Forelimb muscle (tissue), 1 donor: Measurements from ENCODE around the gene GARNL3. TPM values are rescaled to one million over a fixed set of nuclear protein-coding genes. Genes with fewer than 3 reads are reported as not detected.

Experiments
- DNase-seq: peaks from one replicate; pipeline ENCODE4 v3.0.0-alpha.2; 2013; ENCODE audit warnings: low read depth
- polyA plus RNA-seq: library from polyadenylated mRNA; unstranded; fragments of 120-200 nt; gene quantifications from one replicate; pipeline ENCODE4 v1.2.1, GENCODE V29; 2013; ENCODE audit not compliant: insufficient read length

Gene GARNL3
- polyA plus RNA-seq, 1 donor, result 15.8 TPM

- DNase-seq, result no peak
Measured at GRCh38 chr9:127233550-127233949, 31.0 kb upstream of the GARNL3 start.

- DNase-seq, result no peak
Measured at GRCh38 chr9:127233989-127234388, 30.6 kb upstream of the GARNL3 start.

- no peak for DNase-seq
Measured at GRCh38 chr9:127237801-127238200, 26.8 kb upstream of the GARNL3 start.

- no peak for DNase-seq
Measured at GRCh38 chr9:127241354-127241753, 23.2 kb upstream of the GARNL3 start.

- peak; percentile 89 for DNase-seq
Measured at GRCh38 chr9:127244609-127245601, 19.7 kb upstream of the GARNL3 start.

- no peak for DNase-seq
Measured at GRCh38 chr9:127245637-127246164, 18.9 kb upstream of the GARNL3 start.

GRCh38 chr9:127248241-127248640 lies 16.3 kb upstream of the GARNL3 start:
- DNase-seq, result no peak

DNA sequence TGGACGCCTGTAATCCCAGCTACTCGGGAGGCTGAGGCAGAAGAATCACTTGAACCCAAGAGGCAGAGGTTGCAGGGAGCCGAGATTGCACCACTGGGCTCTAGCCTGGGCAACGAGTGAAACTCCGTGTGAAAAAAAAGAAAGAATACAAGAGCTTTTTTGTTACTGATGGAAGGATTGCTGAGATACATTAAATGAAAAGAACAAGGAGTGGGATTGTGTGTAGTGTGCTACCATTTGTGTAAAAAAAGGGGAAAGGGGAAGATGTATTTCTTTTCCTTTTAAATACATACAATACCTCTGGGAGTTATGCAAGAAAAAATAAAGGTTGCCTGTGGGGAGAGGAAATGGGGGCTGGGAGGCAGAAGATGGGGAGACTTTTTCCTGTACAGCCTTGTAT lies 14.7 kb upstream of the GARNL3 start:
- no peak for DNase-seq

- no peak for DNase-seq
Measured at GRCh38 chr9:127250896-127251391, 13.6 kb upstream of the GARNL3 start.

GRCh38 chr9:127252410-127253318 lies 11.9 kb upstream of the GARNL3 start:
- no peak for DNase-seq

GRCh38 chr9:127253446-127253845 lies 11.1 kb upstream of the GARNL3 start:
- DNase-seq, result no peak

GRCh38 chr9:127255692-127256091 lies 8.9 kb upstream of the GARNL3 start:
- DNase-seq, result no peak

GRCh38 chr9:127256324-127256723 lies 8.2 kb upstream of the GARNL3 start:
- DNase-seq, result no peak

DNA sequence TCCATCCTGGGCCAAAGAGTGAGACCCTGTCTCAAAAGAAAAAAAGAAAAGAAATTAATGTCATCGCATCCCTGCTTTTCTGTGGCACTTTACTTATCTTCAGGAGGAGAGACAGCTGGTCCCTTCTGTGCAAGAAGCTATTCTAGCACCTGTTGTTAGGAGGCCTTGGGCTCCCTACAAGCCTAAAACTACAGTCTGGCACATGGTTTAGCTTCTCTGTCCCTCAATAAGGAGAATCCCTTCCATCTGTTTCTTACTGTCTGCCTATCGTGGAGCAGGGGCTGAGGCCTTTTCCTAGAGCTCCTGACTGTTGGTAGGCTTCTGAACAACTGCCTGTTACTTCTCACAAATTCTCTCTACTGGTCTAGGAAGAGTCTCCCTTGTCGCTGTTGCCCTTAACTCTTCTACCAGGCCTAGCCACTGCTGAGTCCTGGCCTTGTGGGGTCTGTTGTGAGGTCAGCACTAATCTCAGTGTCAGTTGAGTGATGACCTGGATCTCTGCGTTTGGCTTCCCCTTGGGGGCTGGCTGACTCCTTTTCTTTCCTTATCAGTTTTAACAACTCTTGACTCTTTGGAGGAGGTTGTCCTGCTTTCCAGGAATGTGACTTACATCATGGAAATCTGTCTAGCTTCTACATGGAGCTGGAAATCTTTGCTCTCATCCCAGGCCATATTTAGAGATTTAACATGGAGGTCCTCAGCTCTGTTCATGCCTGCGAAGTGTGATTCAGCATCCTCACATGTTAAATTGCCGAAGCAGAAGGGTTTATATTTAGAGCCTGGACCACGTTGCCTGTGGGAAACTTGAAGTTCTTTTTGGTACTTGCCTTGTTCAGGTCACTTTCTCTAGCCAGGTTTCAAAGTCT lies 5.7 kb upstream of the GARNL3 start:
- no peak for DNase-seq

GRCh38 chr9:127262602-127263001 lies 2.0 kb upstream of the GARNL3 start:
- no peak for DNase-seq

DNA sequence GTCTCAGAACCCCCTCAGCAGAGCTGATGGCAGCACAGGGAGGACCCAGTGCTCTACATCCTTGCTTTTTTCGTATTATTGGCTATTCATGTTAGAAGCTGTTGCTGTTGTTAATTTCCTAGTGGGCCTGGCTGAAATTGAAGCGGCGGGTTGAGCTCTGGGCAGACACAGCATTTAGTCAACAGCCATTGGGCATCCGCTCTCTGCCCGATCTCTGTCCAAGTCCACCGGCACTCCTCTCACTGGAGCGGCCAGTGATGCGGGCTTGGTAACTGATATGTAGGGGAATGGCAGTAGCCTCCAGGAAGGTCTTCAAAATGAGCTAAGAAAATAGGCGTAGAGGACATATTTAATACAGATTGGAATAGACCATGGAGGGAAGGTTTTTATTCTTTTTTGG lies 1.3 kb upstream of the GARNL3 start:
- no peak for DNase-seq

DNA sequence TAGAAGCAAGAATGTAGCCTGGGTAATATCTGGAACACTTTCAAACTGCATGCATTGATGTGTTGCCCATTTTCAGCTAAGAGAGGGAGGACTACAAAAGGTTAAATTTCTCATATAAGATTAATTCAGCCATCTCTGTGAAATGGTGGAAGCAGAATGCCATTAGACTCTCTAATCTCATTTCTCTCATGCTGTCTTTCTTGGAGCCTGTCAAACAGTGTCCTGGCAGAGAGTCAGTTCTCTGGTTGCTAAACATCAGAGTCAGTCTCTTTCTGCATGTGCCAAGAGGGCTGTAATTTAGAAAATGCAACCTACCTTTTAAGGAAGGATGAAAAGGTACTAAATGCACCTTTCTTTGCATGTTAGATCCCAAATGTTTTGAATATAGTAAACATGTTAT lies 910 bp upstream of the GARNL3 start:
- DNase-seq, result no peak

DNA sequence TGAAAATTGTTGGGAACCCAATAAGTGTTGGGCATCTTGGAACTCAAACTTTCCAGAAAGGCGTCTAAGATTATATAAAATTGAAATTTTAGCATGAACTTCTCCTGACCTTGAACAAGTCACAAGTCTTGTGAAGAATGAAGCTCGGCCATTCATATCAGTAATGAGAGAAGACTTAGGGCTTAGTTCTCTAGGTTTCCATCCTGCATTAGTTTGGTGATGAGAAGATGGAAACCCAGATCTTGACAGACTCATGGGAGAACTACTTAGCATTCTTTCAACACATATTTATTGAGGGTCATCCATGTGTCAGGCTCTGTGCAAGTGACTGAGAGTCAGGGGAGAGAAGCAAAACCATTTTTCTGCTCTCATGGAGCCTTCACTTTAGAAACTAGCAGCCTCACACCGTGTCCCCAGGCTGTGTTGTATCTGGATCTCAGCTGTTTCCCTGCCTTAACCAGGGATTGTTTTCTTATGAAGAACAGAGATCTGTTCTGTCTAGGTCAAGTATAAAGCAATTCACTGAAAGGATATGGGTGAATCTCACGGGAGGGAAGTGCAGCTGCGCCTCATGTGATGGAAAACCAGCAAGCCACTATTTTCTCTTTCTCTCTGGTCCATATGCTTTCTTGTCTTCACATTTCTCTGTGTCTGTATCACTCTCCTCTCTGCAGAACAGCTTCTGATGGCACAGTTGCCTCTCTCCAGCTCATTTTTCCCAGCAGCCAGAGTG lies 3.4 kb downstream of the GARNL3 start:
- peak; percentile 52 for DNase-seq

DNA sequence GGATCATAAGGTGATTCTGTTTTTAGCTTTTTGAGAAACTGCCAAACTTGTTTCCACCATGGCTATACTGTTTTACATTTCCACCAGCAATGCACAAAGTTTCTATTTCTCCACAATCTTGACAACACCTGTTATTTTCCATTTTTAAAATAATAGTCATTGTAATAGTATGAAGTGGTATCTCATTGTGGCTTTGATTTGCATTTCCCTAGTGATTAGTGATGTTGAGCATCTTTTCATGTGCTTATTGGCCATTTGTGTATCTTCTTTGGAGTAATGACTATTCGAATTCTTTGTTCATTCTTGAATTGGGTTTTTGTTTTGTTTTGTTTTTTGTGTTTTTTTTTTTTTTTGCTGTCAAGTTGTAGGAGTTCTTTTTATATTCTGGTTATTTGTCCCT lies 4.9 kb downstream of the GARNL3 start:
- no peak for DNase-seq

DNA sequence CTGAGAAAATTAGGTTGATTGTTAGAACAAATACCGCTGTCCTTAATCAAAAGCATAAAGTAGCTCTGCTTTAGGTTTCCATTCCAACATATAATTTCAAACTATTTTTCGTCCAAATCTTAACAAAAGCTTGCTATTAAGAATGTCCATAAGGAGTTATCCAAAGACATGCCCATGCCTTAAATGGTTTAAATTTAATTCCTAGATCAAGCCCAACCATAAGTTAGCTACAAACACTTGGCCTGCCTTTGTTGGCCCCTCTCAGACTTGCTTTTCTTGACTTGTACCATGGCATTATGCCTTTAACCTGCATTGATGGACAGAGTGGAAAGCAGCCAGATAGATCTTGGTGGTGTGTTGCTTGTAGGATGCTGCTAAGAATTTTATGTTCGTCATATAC lies 8.8 kb downstream of the GARNL3 start:
- DNase-seq, result no peak
